ENCODE results near the gene CBLC. TPM values are rescaled to one million over a fixed set of nuclear protein-coding genes. Genes with fewer than 3 reads are reported as not detected.

CBLC gene
- polyA plus RNA-seq, 1 donor from 2014 or later = not detected

DNA sequence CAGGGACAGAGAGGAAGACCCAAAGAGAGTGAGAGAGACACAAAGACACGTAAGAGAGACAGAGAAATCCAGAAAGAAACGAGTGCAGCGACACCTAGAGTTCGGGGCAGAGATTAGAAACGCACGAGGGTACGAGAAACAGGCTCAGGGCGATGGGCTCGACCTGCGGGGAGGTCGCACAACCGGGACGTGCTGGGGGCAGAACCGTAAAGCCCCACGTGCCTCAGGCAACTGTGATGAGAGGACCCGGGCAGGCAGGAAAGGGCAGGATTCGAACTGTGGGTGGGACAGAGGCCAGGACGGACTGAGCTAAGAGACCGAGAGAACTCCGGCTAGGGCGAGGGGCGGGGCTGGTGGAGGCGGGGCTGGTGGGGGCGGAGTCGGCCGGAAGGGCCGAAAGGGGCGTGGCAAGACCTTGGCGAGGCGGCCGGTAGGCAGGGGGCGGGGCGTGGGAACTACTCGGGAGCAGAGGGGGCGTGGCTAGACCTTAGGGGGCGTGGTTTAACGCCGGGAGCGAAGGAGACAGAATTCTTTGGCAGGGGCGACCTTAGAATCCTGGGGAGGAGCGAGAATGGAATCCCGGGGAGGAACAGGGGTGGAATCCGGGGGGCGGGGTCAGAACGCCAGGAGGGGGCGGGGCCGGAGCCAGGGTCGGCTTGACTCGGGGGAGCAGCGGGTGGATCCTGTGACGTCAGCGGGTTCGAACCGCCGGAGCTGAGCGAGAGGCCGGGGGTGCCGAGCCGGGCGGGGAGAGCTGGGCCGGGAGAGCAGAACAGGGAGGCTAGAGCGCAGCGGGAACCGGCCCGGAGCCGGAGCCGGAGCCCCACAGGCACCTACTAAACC lies 68.1 kb downstream of the CBLC start, which contains the start of gene NECTIN2:
TSS of gene NECTIN2 (plus strand) at position 686 of the 843 bp plus-strand sequence. CDS start 229 bp downstream, outside the sequence.
- Histone ChIP-seq H3K9me2 (ENCODE audit: insufficient read depth, low read length) (no peaks in the 10 kb centered on the region), H2AFZ (ENCODE audit: low read depth, low read length) (peak within 1 kb of the TSS; percentile 45), H3K9me3 (ENCODE audit: low read length) (no peaks in the 10 kb centered on the region), H3K27ac (ENCODE audit: low read length) (peak within 1 kb of the TSS; percentile 63), H3K4me2 (ENCODE audit: low read length) (peak within 1 kb of the TSS; percentile 90), H4K20me1 (ENCODE audit: insufficient read depth) (no peaks in the 10 kb centered on the region), H3K79me2 (replicated peaks; ENCODE audit: insufficient read depth, low read length) (peaks cover 26% of the 10 kb centered on the region), H3K9ac (ENCODE audit: low read length) (peak within 1 kb of the TSS; percentile 95), H3K36me3 (ENCODE audit: insufficient read depth, low read length) (no peaks in the 10 kb centered on the region), H3K4me3 (ENCODE audit: low read length) (peak within 1 kb of the TSS; percentile 94), H3F3A (ENCODE audit: insufficient read depth, low read length, poor library complexity, severe bottlenecking) (no peaks in the 10 kb centered on the region), H3K27me3 (ENCODE audit: insufficient read depth, low read depth, low read length) (no peaks in the 10 kb centered on the region)
- TF ChIP-seq POLR2AphosphoS5 (IDR thresholded peaks at IDR 0.05) (peak; percentile 90), EZH2 (IDR thresholded peaks at IDR 0.05; ENCODE audit: borderline replicate concordance, insufficient read depth, low read length, poor library complexity, severe bottlenecking) (no peak), TAF1 (IDR thresholded peaks at IDR 0.05; ENCODE audit: low read depth) (no peak), EP300 (conservative IDR thresholded peaks at IDR 0.05; ENCODE audit: poor library complexity, severe bottlenecking) (peak; percentile 9), MXI1 (conservative IDR thresholded peaks at IDR 0.05; ENCODE audit: poor library complexity, severe bottlenecking) (peak; percentile 32), SMC3 (conservative IDR thresholded peaks at IDR 0.05; ENCODE audit: poor library complexity) (peak; percentile 66), RAD21 (conservative IDR thresholded peaks at IDR 0.05) (peak; percentile 65)
- TF ChIP-seq, protein P1, sequence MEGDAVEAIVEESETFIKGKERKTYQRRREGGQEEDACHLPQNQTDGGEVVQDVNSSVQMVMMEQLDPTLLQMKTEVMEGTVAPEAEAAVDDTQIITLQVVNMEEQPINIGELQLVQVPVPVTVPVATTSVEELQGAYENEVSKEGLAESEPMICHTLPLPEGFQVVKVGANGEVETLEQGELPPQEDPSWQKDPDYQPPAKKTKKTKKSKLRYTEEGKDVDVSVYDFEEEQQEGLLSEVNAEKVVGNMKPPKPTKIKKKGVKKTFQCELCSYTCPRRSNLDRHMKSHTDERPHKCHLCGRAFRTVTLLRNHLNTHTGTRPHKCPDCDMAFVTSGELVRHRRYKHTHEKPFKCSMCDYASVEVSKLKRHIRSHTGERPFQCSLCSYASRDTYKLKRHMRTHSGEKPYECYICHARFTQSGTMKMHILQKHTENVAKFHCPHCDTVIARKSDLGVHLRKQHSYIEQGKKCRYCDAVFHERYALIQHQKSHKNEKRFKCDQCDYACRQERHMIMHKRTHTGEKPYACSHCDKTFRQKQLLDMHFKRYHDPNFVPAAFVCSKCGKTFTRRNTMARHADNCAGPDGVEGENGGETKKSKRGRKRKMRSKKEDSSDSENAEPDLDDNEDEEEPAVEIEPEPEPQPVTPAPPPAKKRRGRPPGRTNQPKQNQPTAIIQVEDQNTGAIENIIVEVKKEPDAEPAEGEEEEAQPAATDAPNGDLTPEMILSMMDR (IDR thresholded peaks at IDR 0.05; ENCODE audit: poor library complexity, severe bottlenecking) = peak; percentile 90
- TF ChIP-seq, protein P2, sequence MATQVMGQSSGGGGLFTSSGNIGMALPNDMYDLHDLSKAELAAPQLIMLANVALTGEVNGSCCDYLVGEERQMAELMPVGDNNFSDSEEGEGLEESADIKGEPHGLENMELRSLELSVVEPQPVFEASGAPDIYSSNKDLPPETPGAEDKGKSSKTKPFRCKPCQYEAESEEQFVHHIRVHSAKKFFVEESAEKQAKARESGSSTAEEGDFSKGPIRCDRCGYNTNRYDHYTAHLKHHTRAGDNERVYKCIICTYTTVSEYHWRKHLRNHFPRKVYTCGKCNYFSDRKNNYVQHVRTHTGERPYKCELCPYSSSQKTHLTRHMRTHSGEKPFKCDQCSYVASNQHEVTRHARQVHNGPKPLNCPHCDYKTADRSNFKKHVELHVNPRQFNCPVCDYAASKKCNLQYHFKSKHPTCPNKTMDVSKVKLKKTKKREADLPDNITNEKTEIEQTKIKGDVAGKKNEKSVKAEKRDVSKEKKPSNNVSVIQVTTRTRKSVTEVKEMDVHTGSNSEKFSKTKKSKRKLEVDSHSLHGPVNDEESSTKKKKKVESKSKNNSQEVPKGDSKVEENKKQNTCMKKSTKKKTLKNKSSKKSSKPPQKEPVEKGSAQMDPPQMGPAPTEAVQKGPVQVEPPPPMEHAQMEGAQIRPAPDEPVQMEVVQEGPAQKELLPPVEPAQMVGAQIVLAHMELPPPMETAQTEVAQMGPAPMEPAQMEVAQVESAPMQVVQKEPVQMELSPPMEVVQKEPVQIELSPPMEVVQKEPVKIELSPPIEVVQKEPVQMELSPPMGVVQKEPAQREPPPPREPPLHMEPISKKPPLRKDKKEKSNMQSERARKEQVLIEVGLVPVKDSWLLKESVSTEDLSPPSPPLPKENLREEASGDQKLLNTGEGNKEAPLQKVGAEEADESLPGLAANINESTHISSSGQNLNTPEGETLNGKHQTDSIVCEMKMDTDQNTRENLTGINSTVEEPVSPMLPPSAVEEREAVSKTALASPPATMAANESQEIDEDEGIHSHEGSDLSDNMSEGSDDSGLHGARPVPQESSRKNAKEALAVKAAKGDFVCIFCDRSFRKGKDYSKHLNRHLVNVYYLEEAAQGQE (IDR thresholded peaks at IDR 0.05; ENCODE audit: borderline replicate concordance) = no peak

DNA sequence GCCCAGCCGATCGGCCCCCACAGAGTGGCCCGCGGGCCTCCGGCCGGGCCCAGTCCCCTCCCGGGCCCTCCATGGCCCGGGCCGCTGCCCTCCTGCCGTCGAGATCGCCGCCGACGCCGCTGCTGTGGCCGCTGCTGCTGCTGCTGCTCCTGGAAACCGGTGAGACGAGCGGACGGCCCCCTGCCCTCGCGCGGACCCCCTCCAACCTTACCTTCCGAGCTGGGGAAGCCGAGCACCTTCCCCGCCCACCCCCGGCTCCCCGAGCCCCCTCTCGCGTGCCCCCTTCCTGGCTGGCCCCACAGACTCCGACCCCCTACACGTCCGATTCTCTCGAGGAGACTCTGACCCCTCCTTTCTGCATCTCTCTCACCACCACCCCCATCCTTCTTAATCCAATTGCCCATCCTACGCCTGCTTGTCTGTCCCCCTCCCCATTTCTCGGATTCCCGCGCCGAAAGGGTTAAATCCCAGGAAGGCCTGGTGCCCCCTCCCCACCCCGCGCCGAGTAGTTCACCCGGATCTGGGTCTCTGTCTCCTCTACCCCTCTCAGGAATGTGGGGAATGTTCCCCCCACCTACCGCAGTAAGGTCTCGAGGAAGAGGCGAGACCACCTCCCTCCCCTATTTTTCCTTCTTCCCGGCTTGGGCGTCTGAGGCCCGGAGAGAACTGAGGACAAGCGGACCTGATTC lies 68.9 kb downstream of the CBLC start:
- H3F3A ChIP-seq (ENCODE audit: insufficient read depth, low read length, poor library complexity, severe bottlenecking) = no peaks in the 10 kb centered on the region
- peak overlapping the region; percentile 95 for H3K9ac ChIP-seq (ENCODE audit: low read length)
- H2AFZ ChIP-seq (ENCODE audit: low read depth, low read length) = peak overlapping the region; percentile 45
- peak overlapping the region; percentile 94 for H3K4me3 ChIP-seq (ENCODE audit: low read length)
- no peaks in the 10 kb centered on the region for H3K9me2 ChIP-seq (ENCODE audit: insufficient read depth, low read length)
- no peaks in the 10 kb centered on the region for H3K9me3 ChIP-seq (ENCODE audit: low read length)
- peak overlapping the region; percentile 63 for H3K27ac ChIP-seq (ENCODE audit: low read length)
- H3K79me2 ChIP-seq (replicated peaks; ENCODE audit: insufficient read depth, low read length) = peaks cover 29% of the 10 kb centered on the region
- TF ChIP-seq RAD21 (conservative IDR thresholded peaks at IDR 0.05) (no peak), EZH2 (IDR thresholded peaks at IDR 0.05; ENCODE audit: borderline replicate concordance, insufficient read depth, low read length, poor library complexity, severe bottlenecking) (no peak), POLR2AphosphoS5 (IDR thresholded peaks at IDR 0.05) (no peak), EP300 (conservative IDR thresholded peaks at IDR 0.05; ENCODE audit: poor library complexity, severe bottlenecking) (no peak), TAF1 (IDR thresholded peaks at IDR 0.05; ENCODE audit: low read depth) (no peak), SMC3 (conservative IDR thresholded peaks at IDR 0.05; ENCODE audit: poor library complexity) (no peak), MXI1 (conservative IDR thresholded peaks at IDR 0.05; ENCODE audit: poor library complexity, severe bottlenecking) (no peak)
- TF ChIP-seq, protein P2 (IDR thresholded peaks at IDR 0.05; ENCODE audit: borderline replicate concordance) = no peak
- TF ChIP-seq, protein P1 (IDR thresholded peaks at IDR 0.05; ENCODE audit: poor library complexity, severe bottlenecking) = no peak
- no peaks in the 10 kb centered on the region for H3K27me3 ChIP-seq (ENCODE audit: insufficient read depth, low read depth, low read length)
- H3K4me2 ChIP-seq (ENCODE audit: low read length) = peak overlapping the region; percentile 90
- H3K36me3 ChIP-seq (ENCODE audit: insufficient read depth, low read length) = no peaks in the 10 kb centered on the region
- no peaks in the 10 kb centered on the region for H4K20me1 ChIP-seq (ENCODE audit: insufficient read depth)

All from neural cell (in vitro differentiated cells).